Astrocyte (in vitro differentiated cells and primary cell): Measurements from ENCODE around the gene LIPN. TPM values are rescaled to one million over a fixed set of nuclear protein-coding genes. Genes with fewer than 3 reads are reported as not detected.

ENCODE experiments used
- DNase-seq: peaks from one replicate; pipeline ENCODE4 v3.0.0-alpha.2; 2010; ENCODE audit warnings: low read depth
- FAIRE-seq: peaks from 2 replicates; lab custom pipeline; 2011; peaks lifted over from hg19 to GRCh38; lab: Jason Lieb, UNC
- H2AFZ ChIP-seq: 2 replicates; pipeline ENCODE4 v1.6.0; 2012; ENCODE audit warnings: low read depth, low read length, inconsistent platforms
- H3K27ac ChIP-seq: 2 replicates; pipeline ENCODE4 v1.5.1; 2011; ENCODE audit warnings: low read depth, low read length, inconsistent platforms
- H3K27me3 ChIP-seq: 2 replicates; pipeline ENCODE4 v1.6.0; 2011; ENCODE audit warnings: low read length, inconsistent platforms; ENCODE audit not compliant: insufficient read depth
- H3K36me3 ChIP-seq: 2 replicates; pipeline ENCODE4 v1.5.1; 2011; ENCODE audit warnings: low read length, inconsistent platforms; ENCODE audit not compliant: insufficient read depth
- H3K4me1 ChIP-seq: 2 replicates; pipeline ENCODE4 v1.5.1; 2011; ENCODE audit warnings: low read length, inconsistent platforms; ENCODE audit not compliant: insufficient read depth
- H3K4me2 ChIP-seq: 2 replicates; pipeline ENCODE4 v1.6.0; 2012; ENCODE audit warnings: low read length, inconsistent platforms
- H3K4me3 ChIP-seq: 2 replicates; pipeline ENCODE4 v1.5.1; 2011; ENCODE audit warnings: low read depth, mild to moderate bottlenecking, low read length, inconsistent platforms; ENCODE audit not compliant: insufficient read depth
- H3K79me2 ChIP-seq: 2 replicates; pipeline ENCODE4 v1.6.0; 2012; ENCODE audit warnings: mild to moderate bottlenecking, low read length, inconsistent platforms; ENCODE audit not compliant: insufficient read depth
- H3K9ac ChIP-seq: 2 replicates; pipeline ENCODE4 v1.6.0; 2012; ENCODE audit warnings: mild to moderate bottlenecking, low read length, inconsistent platforms
- H3K9me3 ChIP-seq: 2 replicates; pipeline ENCODE4 v1.5.1; 2012; ENCODE audit warnings: low read depth, mild to moderate bottlenecking, low read length, inconsistent platforms; ENCODE audit not compliant: insufficient read depth
- H4K20me1 ChIP-seq: 2 replicates; pipeline ENCODE4 v1.6.0; 2012; ENCODE audit warnings: low read length, inconsistent platforms; ENCODE audit not compliant: insufficient read depth
- H3K27ac Mint-ChIP-seq: one replicate; pipeline ENCODE4 v1.8.0; 2021; ENCODE audit warnings: mild to moderate bottlenecking, mixed read lengths; ENCODE audit not compliant: unreplicated experiment
- H3K27me3 Mint-ChIP-seq: one replicate; pipeline ENCODE4 v1.8.0; 2021; ENCODE audit warnings: low read depth, mixed read lengths; ENCODE audit not compliant: unreplicated experiment
- H3K36me3 Mint-ChIP-seq: one replicate; pipeline ENCODE4 v1.8.0; 2021; ENCODE audit warnings: low read depth, mixed read lengths; ENCODE audit not compliant: unreplicated experiment
- H3K4me1 Mint-ChIP-seq: one replicate; pipeline ENCODE4 v1.8.0; 2021; ENCODE audit warnings: low read depth, mixed read lengths; ENCODE audit not compliant: unreplicated experiment
- H3K4me3 Mint-ChIP-seq: one replicate; pipeline ENCODE4 v1.8.0; 2021; ENCODE audit warnings: mild to moderate bottlenecking, moderate library complexity, mixed read lengths; ENCODE audit not compliant: unreplicated experiment
- H3K9me3 Mint-ChIP-seq: one replicate; pipeline ENCODE4 v1.8.0; 2021; ENCODE audit warnings: mild to moderate bottlenecking, mixed read lengths; ENCODE audit not compliant: unreplicated experiment
- EZH2 ChIP-seq: IDR thresholded peaks from 2 replicates; pipeline ENCODE4 v1.6.1; 2012; ENCODE audit warnings: mild to moderate bottlenecking, low read length, inconsistent platforms; ENCODE audit not compliant: insufficient read depth
- total RNA-seq: library from RNA; stranded (reverse); gene quantifications from 2 replicates; pipeline ENCODE4 v1.2.1, GENCODE V29; 2021
- TF ChIP-seq, protein P1 (sequence below): IDR thresholded peaks from 2 replicates; pipeline ENCODE4 v1.5.1; 2011; ENCODE audit warnings: low read depth, mild to moderate bottlenecking, inconsistent platforms, low read length, moderate library complexity; ENCODE audit not compliant: insufficient read depth

The LIPN gene
- total RNA-seq, 1 donor from 2014 or later = not detected

DNA sequence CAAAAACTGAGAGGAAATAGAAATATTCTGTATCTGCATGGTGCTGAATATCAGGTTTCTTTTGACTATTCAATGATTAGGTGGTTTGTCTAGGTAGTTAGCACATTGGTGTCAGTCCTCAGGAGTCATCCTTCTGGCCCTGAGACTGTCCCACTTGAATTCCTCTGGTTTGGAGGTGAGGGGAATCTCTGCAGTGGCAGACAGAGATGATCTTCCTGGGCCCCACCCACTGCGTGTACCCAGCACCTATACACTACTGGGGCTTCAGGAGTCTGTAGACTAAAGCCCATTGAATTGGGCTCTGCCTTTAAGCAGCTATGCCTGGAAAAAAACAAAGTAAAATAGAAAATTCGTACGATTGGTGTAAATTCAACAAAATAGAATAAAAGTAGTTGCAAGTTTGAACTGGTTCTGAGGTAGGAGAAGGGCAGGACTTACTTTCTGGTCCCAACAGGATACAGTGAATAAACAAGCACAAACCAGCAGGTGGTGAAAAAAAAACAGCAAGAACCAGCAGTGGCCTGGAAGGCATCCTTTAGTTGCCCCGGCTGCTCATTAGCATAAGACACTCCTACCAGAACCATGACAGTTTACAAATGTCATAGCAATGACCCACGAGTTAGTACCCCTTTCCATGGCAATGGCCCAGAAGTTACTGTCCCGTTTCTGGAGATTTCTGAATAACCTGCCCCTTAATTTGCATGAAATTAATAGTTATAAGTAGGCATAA, 44.4 kb downstream of the LIPN start:
- Histone ChIP-seq H4K20me1 (no peaks in the 10 kb centered on the region), H3K9ac (no peak overlapping the region), H3K27ac (no peak overlapping the region), H3K27me3 (no peaks in the 10 kb centered on the region), H3K4me2 (no peak overlapping the region), H3K36me3 (no peaks in the 10 kb centered on the region), H3K4me3 (no peak overlapping the region), H3K4me1 (peaks cover 7% of the 10 kb centered on the region), H2AFZ (no peak overlapping the region), H3K79me2 (no peaks in the 10 kb centered on the region), H3K9me3 (no peaks in the 10 kb centered on the region)
- Mint-ChIP-seq H3K4me1 (peaks cover 2% of the 10 kb centered on the region), H3K27me3 (no peaks in the 10 kb centered on the region), H3K36me3 (no peaks in the 10 kb centered on the region), H3K27ac (no peak overlapping the region), H3K9me3 (no peaks in the 10 kb centered on the region), H3K4me3 (no peak overlapping the region)
- no peak for FAIRE-seq
- no peak for DNase-seq
- no peak for TF ChIP-seq EZH2

DNA sequence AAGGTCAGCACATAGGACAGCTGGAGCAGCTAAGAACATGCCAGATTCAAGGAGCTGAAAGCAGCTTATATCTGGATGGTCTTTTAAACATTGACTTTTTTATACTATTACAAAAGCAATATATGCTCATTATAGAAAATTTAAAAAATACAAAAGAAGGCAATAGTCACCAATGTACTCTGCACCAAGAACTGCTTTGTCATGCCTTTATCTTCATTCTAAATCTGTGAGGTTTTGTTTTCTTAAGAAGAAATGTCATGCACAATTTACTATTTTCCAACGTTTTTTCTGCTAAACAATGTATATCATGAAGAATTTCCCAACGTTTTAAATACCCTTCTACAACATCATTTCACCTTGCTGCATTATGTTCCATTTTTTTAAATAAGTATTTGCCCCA, 45.5 kb downstream of the LIPN start:
- no peaks in the 10 kb centered on the region for H3K36me3 Mint-ChIP-seq
- peaks cover 7% of the 10 kb centered on the region for H3K4me1 ChIP-seq
- no peak for FAIRE-seq

GRCh38 chr10:88805924-88806323, 46.1 kb downstream of the LIPN start:
- H3K27me3 ChIP-seq = no peaks in the 10 kb centered on the region
- no peaks in the 10 kb centered on the region for H3K9me3 ChIP-seq
- no peaks in the 10 kb centered on the region for H3K9me3 Mint-ChIP-seq

More for the DNA sequence above, 45.5 kb downstream of the LIPN start:
- no peak overlapping the region for H3K4me3 ChIP-seq
- Mint-ChIP-seq H3K27me3 (no peaks in the 10 kb centered on the region), H3K4me3 (no peak overlapping the region), H3K27ac (no peak overlapping the region), H3K9me3 (no peaks in the 10 kb centered on the region), H3K4me1 (peaks cover 2% of the 10 kb centered on the region)
- TF ChIP-seq EZH2 = no peak
- TF ChIP-seq, protein P1, sequence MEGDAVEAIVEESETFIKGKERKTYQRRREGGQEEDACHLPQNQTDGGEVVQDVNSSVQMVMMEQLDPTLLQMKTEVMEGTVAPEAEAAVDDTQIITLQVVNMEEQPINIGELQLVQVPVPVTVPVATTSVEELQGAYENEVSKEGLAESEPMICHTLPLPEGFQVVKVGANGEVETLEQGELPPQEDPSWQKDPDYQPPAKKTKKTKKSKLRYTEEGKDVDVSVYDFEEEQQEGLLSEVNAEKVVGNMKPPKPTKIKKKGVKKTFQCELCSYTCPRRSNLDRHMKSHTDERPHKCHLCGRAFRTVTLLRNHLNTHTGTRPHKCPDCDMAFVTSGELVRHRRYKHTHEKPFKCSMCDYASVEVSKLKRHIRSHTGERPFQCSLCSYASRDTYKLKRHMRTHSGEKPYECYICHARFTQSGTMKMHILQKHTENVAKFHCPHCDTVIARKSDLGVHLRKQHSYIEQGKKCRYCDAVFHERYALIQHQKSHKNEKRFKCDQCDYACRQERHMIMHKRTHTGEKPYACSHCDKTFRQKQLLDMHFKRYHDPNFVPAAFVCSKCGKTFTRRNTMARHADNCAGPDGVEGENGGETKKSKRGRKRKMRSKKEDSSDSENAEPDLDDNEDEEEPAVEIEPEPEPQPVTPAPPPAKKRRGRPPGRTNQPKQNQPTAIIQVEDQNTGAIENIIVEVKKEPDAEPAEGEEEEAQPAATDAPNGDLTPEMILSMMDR = no peak
- H3K9ac ChIP-seq = no peak overlapping the region
- DNase-seq = no peak
- no peaks in the 10 kb centered on the region for H3K36me3 ChIP-seq
- H3K9me3 ChIP-seq = no peaks in the 10 kb centered on the region
- no peak overlapping the region for H2AFZ ChIP-seq
- no peaks in the 10 kb centered on the region for H3K27me3 ChIP-seq
- H3K27ac ChIP-seq = no peak overlapping the region
- no peaks in the 10 kb centered on the region for H3K79me2 ChIP-seq
- H3K4me2 ChIP-seq = no peak overlapping the region
- no peaks in the 10 kb centered on the region for H4K20me1 ChIP-seq

More at GRCh38 chr10:88805924-88806323, 46.1 kb downstream of the LIPN start:
- Histone ChIP-seq H3K4me3 (no peak overlapping the region), H3K9ac (no peak overlapping the region), H2AFZ (no peak overlapping the region), H3K4me1 (peaks cover 4% of the 10 kb centered on the region), H3K36me3 (no peaks in the 10 kb centered on the region), H3K4me2 (no peak overlapping the region), H3K79me2 (no peaks in the 10 kb centered on the region), H4K20me1 (no peaks in the 10 kb centered on the region), H3K27ac (no peak overlapping the region)
- DNase-seq (no peak), FAIRE-seq (no peak)
- Mint-ChIP-seq H3K4me3 (no peak overlapping the region), H3K27me3 (no peaks in the 10 kb centered on the region), H3K36me3 (no peaks in the 10 kb centered on the region), H3K27ac (no peak overlapping the region), H3K4me1 (peaks cover 2% of the 10 kb centered on the region)
- TF ChIP-seq, protein P1 = no peak
- TF ChIP-seq EZH2 = no peak
